Loucy (cell line): Measurements from ENCODE around the gene WDR26.

Experiments
- H2AFZ ChIP-seq: fragments of 200-600 bp; sonication (generic); 2 replicates; pipeline ENCODE4 v1.6.0; 2016; ENCODE audit warnings: antibody characterized with exemption, mild to moderate bottlenecking, low read length, moderate library complexity
- H3F3A ChIP-seq: fragments of 200-600 bp; 2 replicates; pipeline ENCODE4 v1.6.0; 2016; ENCODE audit warnings: antibody characterized with exemption, low read depth, mild to moderate bottlenecking
- H3K27me3 ChIP-seq: fragments of 200-600 bp; sonication (generic); 2 replicates; pipeline ENCODE4 v1.6.1; 2014; ENCODE audit warnings: low read length, mild to moderate bottlenecking; ENCODE audit not compliant: insufficient read depth, poor library complexity, severe bottlenecking
- H3K36me3 ChIP-seq: fragments of 200-600 bp; sonication (generic); 2 replicates; pipeline ENCODE4 v1.6.1; 2016; ENCODE audit warnings: low read length; ENCODE audit not compliant: insufficient read depth
- H3K4me1 ChIP-seq: fragments of 200-600 bp; sonication (generic); 2 replicates; pipeline ENCODE4 v1.5.1; 2014; ENCODE audit warnings: low read length, mild to moderate bottlenecking; ENCODE audit not compliant: insufficient read depth, poor library complexity, severe bottlenecking
- H3K4me2 ChIP-seq: fragments of 200-600 bp; sonication (generic); 2 replicates; pipeline ENCODE4 v1.6.0; 2014; ENCODE audit warnings: antibody characterized with exemption, low read length, low read depth, mild to moderate bottlenecking; ENCODE audit not compliant: poor library complexity, severe bottlenecking
- H3K4me3 ChIP-seq: fragments of 200-600 bp; sonication (generic); 2 replicates; pipeline ENCODE4 v1.5.1; 2014; ENCODE audit warnings: low read length, mild to moderate bottlenecking, mixed read lengths; ENCODE audit not compliant: poor library complexity, severe bottlenecking
- H3K79me2 ChIP-seq: fragments of 200-600 bp; sonication (generic); 2 replicates; pipeline ENCODE4 v1.6.1; 2014; ENCODE audit warnings: low read length; ENCODE audit not compliant: insufficient read depth
- H3K9ac ChIP-seq: fragments of 200-600 bp; sonication (generic); 2 replicates; pipeline ENCODE4 v1.6.0; 2014; ENCODE audit warnings: mild to moderate bottlenecking, low read depth, low read length, moderate library complexity; ENCODE audit not compliant: poor library complexity, severe bottlenecking
- H3K9me2 ChIP-seq: fragments of 200-600 bp; sonication (generic); replicated peaks from 2 replicates; pipeline ENCODE4 v1.6.1; 2016; ENCODE audit warnings: low read depth, low read length, mixed read lengths
- H3K9me3 ChIP-seq: fragments of 200-600 bp; sonication (generic); 2 replicates; pipeline ENCODE4 v1.6.1; 2014; ENCODE audit warnings: mild to moderate bottlenecking, antibody characterized with exemption, low read length, low read depth; ENCODE audit not compliant: insufficient read depth
- H4K20me1 ChIP-seq: fragments of 200-600 bp; sonication (generic); 2 replicates; pipeline ENCODE4 v1.6.0; 2014; ENCODE audit warnings: antibody characterized with exemption, low read length, mild to moderate bottlenecking; ENCODE audit not compliant: insufficient read depth, poor library complexity, severe bottlenecking
- CTCF ChIP-seq: fragments of 200-600 bp; sonication (generic); conservative IDR thresholded peaks from 2 replicates; pipeline ENCODE4 v1.5.1; 2014; ENCODE audit warnings: mild to moderate bottlenecking, antibody characterized with exemption, low read length
- EZH2phosphoT487 ChIP-seq: fragments of 200-600 bp; IDR thresholded peaks from 2 replicates; pipeline ENCODE4 v1.6.1; 2018; ENCODE audit warnings: antibody characterized with exemption, mild to moderate bottlenecking, moderate library complexity, borderline replicate concordance

WDR26 gene

GRCh38 chr1:224359207-224359606, 75.4 kb downstream of the WDR26 start:
- H3K79me2 ChIP-seq = peaks cover 68% of the 10 kb centered on the region
- H3K9ac ChIP-seq = no peak overlapping the region
- H3K36me3 ChIP-seq = no peaks in the 10 kb centered on the region
- H3K4me1 ChIP-seq = peaks cover 30% of the 10 kb centered on the region
- peak overlapping the region; percentile 19 for H3K4me3 ChIP-seq
- no peaks in the 10 kb centered on the region for H3K9me3 ChIP-seq
- no peak overlapping the region for H2AFZ ChIP-seq
- no peaks in the 10 kb centered on the region for H3K27me3 ChIP-seq
- TF ChIP-seq EZH2phosphoT487 (no peak), CTCF (no peak)
- peaks cover 26% of the 10 kb centered on the region for H4K20me1 ChIP-seq
- H3K9me2 ChIP-seq = no peaks in the 10 kb centered on the region
- no peaks in the 10 kb centered on the region for H3F3A ChIP-seq
- peak overlapping the region; percentile 94 for H3K4me2 ChIP-seq

GRCh38 chr1:224358237-224358636, 76.4 kb downstream of the WDR26 start:
- Histone ChIP-seq H3K27me3 (no peaks in the 10 kb centered on the region), H3K79me2 (peaks cover 59% of the 10 kb centered on the region), H3F3A (no peaks in the 10 kb centered on the region), H3K4me3 (peak overlapping the region; percentile 85), H3K9me3 (no peaks in the 10 kb centered on the region), H2AFZ (no peak overlapping the region), H3K4me2 (peak overlapping the region; percentile 94), H3K4me1 (peaks cover 25% of the 10 kb centered on the region), H3K36me3 (no peaks in the 10 kb centered on the region), H4K20me1 (peaks cover 18% of the 10 kb centered on the region), H3K9ac (peak overlapping the region; percentile 72), H3K9me2 (no peaks in the 10 kb centered on the region)
- no peak for TF ChIP-seq CTCF
- no peak for TF ChIP-seq EZH2phosphoT487

GRCh38 chr1:224357626-224358124, 76.9 kb downstream of the WDR26 start:
- H3K4me2 ChIP-seq = peak overlapping the region; percentile 94
- H3K9ac ChIP-seq = peak overlapping the region; percentile 72
- no peaks in the 10 kb centered on the region for H3K9me3 ChIP-seq
- H4K20me1 ChIP-seq = peaks cover 18% of the 10 kb centered on the region
- H3K36me3 ChIP-seq = no peaks in the 10 kb centered on the region
- H3K4me1 ChIP-seq = peaks cover 25% of the 10 kb centered on the region
- no peak for TF ChIP-seq EZH2phosphoT487
- TF ChIP-seq CTCF = no peak
- H3F3A ChIP-seq = no peaks in the 10 kb centered on the region
- no peaks in the 10 kb centered on the region for H3K9me2 ChIP-seq
- H3K79me2 ChIP-seq = peaks cover 54% of the 10 kb centered on the region
- no peak overlapping the region for H2AFZ ChIP-seq
- H3K4me3 ChIP-seq = peak overlapping the region; percentile 85
- H3K27me3 ChIP-seq = no peaks in the 10 kb centered on the region
